Hematopoietic multipotent progenitor cell treated with erythropoietin and hydrocortisone succinate and interleukin-3 and kit ligand, for 8 days (in vitro differentiated cells): ENCODE measurements around the gene KIF4B.

Experiments used
- DNase-seq: peaks from one replicate; pipeline ENCODE4 v3.0.0-alpha.2; 2015

The KIF4B gene

GRCh38 chr5:155056644-155057269 lies 43.2 kb downstream of the KIF4B start:
- DNase-seq = no peak

DNA sequence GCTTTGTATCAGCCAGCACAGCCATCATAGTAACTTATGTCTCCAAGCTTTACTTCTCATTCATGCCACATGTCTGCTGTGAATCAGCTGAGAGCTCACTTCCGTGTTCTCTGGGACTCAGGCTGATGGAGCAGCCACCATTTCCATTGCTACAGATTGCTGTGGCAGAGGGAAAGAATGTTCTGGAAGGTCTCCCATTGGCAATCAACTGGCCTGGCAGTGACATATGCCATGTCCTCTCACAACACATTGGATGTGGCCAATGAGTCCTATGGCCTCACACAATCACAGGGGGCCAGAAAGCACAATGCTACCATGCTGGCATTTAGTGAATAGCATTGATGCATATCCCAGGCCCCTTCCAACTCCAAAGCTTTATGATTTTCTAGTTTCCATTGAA lies 44.1 kb downstream of the KIF4B start:
- no peak for DNase-seq

GRCh38 chr5:155064580-155064979 lies 51.0 kb downstream of the KIF4B start:
- DNase-seq = no peak

DNA sequence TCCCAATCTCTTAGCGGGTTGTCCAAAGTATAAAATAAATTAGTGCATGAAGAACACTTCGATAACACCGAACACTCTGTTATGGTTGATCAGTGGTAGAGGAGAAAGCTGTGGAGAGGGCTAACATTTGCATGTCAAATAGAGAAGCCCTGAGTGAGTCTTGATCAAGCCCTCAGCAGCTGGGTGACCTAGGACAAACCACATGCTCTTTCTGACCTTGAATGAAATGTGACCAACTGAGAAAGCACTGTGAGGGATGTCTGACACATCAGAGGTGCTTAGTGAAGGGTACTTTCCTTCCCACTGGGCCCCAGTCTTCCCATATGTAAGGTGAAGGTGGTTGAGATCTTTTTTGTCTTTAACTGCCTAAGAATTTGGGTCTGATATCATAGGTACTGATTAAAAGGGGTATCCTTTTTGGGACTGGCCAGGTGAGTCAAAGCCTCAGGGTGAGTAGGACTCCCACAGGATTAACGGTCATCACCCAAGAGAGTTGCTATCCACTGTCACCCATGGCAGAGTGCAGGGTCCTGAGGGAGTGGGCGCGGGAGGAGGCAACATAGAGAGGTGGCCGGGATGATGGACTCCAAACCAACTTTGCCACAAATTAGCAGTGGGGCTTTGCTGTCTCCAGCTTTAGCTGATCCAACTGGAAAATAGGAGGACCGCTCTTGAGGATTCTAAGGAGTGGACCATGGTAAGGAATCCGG lies 53.5 kb downstream of the KIF4B start:
- no peak for DNase-seq
